Stimulated activated CD4-positive, alpha-beta T cell treated with anti-CD3 and anti-CD28 coated beads, TNF-alpha, amount 100 ng/mL, for 48 hours (primary cell): ENCODE results near the gene MICAL2.
A peak's percentile ranks its signal among the peaks of the same experiment; 100 is the strongest.

Experiments
- DNase-seq, 3 donors: peaks; one replicate each; pipeline ENCODE4 v3.0.0-alpha.2; 2020; ENCODE audit warnings: low read depth in 3 of 3

Gene MICAL2

DNA sequence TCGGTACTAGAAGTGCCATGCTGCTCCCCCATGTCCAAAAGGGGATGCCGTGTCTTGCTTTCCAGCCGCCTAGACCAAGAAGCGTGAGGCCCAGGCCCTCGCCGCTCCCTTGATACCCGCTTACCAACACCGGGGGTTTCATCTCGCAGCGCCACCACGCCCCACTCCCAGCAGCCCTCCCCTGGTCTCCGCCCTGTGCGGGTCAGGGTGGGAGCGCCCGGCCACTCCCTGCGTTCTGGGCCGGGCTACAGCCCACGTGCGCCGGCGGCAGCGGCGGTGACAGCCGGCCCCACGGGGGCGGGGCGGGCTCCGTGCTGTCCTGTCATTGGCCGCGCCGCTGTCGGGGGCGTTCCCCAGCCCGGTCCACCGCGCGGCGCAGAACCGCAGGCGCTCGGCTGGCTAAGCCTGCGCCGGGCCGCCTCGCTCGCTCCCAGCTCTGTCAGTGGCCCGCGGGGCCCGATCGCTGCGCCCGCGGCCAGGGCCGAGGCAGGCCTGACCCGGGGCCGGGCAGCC is at the start of gene MICAL2:
TSS of gene MICAL2 (plus strand) at position 390 of the 513 bp plus-strand sequence. CDS start 51,566 bp downstream, outside the sequence.
- peak; percentile 73 to 81 (median 74) for DNase-seq

DNA sequence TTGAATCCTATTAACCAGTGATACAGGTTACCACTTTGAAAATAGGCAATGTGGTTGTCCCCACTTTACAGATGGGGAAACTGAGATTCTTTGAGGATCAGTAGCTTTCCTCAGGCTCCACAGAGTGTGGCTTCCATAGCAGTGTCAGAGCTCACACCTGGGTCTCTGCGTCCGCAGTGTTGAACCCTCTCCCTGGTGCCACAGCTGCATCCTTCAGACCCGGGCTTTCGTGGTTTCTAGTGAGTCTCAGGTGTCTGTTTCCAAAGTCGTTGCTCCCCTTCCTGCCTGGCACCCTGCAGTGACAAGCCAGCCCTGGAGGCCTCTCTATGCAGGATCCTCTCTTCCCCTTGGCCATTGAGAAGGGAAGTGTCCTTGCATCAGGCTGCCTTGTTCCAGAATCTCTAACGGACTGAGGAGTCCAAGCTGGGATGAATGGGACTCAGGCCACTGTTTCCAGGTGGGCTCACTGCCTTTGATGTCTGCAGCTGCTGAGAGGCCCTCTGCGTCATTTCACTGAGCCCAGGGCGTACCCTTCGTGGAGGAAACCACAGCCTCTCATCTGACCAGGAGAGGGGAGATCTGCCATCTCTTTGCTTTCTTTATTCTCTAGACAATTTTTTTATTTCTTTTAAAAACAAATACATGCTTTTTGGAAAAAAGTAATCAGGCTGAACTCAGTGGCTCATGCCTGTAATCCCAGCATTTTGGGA is 48.4 kb upstream of the MICAL2 start:
- DNase-seq, result no peak

DNA sequence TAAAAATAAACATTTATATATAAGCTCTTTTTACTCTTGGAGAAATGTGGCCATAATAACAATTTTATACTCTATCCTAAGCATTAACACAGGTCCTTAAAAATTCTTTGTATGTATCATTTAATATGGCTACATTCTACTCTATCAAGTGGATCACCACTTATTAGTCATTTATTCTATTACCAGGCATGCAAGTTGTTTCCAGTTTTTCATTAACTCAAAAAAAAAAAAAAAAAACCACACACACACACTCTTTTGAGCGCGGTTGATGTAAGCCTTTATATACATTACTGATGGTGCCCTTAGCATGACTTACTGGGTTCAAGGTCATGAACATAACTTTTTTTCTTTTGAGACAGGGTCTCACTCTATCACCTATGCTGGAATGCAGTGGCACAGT is 47.1 kb upstream of the MICAL2 start:
- DNase-seq, result no peak

DNA sequence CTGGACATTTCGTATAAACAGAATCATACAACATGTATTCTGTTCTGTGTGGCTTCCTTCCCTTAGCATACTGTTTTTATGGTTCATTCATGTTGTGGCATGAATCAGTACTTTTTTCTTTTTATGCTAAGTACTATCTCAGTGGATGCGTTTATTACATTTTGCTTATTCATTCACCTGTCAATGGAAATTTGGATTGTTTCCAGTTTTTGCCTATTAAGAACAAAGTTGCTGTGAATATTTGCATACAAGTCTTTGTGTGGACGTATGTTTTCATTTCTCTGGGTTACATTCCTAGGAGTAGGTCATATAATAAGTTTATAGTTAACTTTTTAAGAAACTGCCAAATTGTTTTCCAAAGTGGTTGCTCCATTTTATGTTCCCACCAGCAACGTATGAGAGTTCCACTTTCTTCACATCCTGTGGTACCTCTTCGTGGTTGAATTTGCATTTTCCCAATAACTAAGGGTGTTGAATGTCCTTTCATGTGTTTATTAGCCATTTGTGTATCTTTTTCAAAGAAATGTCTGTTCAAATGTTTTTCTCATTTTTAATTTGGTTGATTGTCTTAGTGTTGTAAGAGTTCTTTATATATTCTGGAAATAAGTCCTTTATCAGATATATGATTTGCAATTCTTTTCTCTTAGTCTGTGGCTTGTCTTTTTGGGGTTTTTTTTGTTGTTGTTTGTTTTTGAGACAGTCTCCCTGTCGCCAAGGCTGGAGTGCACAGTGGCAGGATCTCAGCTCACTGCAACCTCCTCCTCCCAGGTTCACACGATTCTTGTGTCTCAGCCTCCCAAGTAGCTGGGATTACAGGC is 46.0 kb upstream of the MICAL2 start:
- no peak for DNase-seq

DNA sequence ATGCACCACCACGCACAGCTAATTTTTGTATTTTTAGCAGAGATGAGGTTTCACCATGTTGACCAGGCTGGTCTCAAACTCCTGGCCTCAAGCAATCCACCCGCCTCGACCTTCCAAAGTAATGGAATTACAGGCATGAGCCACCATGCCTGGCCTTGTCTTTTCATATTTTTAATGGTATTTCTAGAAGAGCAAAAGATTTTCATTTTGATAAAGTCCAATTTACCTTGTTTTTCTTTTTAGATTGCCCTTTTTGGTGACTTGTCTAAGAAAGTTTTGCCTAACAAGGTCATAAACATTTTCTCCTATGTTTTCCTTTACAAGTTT is 45.5 kb upstream of the MICAL2 start:
- no peak for DNase-seq

- no peak for DNase-seq
These were observed 44.2 kb upstream of the MICAL2 start for GRCh38 chr11:12066056-12066798.

- no peak for DNase-seq
These were observed 43.4 kb upstream of the MICAL2 start for GRCh38 chr11:12066799-12067508.

DNA sequence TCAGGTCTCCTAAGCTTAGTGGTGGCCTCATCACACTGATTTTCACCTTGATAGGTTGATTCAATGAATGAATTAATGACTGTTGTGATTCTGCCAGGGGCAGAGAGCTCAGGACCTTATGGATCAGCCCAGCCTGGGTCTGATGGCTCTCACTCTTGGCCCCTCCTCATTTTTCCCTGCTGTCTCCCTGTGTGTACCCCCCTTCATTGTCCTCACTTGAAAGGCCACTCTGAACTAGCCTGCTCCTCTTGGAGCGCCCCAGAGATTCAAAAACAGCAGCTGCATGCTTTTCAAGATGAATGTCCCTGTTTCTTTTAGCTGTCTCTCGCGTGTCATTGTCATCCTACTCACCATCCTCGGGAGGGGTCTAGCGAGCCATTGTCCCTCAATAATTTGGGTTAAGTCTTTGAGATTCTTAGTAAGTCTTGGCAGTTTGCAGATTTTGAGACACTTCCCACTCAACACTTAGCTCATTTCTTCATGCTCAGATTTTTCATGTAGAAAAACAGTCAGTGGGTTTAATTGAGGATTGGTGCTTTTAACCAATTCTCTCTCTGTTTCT is 42.5 kb upstream of the MICAL2 start:
- DNase-seq, result no peak

GRCh38 chr11:12069066-12069676 is 41.2 kb upstream of the MICAL2 start:
- no peak for DNase-seq

DNA sequence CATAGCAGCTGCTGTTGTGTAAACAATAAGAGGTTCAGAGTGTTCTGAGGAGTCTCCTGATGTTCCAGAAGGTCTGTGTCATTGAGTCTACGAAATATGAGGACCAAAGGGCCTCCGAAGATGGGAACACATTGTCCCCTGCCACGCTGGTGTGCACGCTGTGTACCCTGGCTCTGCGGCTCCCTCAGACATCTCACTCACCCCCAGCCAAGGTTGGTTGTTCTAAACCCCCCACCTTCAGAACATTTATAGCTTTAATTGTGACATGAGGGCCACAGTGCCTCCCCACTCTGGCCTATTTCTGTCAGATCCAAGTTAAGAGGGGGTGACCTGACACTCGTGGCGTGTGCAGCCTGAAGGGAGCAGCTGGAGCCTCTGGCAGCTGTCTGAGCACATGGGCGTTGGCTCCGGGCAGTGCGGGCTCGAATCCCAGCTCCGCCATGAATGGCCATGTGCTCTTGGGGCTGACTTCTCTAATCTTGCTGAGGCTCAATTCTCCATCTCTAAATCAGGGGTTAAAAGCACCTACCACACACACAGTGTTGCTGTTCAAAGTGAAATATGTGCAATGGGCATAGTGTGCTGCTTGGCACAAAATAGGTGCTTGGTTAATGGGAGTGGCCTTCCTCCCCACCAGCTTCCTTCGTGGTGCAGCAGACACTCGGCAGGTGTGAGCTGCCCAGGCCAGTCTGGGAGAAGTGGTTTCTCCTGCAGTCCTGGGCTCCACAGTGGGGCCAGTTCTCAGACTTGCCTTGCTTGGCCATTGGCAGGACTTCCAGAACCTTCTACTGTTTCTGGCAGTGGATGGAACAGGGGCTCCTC is 39.7 kb upstream of the MICAL2 start:
- DNase-seq, result no peak

DNA sequence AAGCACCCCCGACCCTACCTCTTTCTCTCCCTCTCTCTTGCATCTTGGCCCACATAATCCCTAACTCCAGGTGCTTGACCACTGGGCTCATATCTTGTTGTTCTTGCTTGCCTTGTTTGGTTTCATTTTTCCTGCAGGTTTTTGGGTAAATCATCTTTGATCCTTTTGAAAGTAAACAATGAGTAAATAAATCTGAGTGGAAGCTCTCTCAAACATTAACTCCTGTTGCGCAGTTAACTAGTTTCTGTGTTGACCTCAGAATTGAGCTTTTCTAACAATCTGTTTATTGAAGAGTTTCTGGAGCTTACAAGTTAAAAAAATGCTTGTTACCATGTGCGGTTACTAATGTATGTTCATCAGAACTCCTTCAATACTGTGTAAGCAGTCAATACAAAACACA is 38.8 kb upstream of the MICAL2 start:
- DNase-seq, result no peak

GRCh38 chr11:12073436-12073835 is 37.0 kb upstream of the MICAL2 start:
- DNase-seq, result no peak

GRCh38 chr11:12073886-12074285 is 36.5 kb upstream of the MICAL2 start:
- no peak for DNase-seq

DNA sequence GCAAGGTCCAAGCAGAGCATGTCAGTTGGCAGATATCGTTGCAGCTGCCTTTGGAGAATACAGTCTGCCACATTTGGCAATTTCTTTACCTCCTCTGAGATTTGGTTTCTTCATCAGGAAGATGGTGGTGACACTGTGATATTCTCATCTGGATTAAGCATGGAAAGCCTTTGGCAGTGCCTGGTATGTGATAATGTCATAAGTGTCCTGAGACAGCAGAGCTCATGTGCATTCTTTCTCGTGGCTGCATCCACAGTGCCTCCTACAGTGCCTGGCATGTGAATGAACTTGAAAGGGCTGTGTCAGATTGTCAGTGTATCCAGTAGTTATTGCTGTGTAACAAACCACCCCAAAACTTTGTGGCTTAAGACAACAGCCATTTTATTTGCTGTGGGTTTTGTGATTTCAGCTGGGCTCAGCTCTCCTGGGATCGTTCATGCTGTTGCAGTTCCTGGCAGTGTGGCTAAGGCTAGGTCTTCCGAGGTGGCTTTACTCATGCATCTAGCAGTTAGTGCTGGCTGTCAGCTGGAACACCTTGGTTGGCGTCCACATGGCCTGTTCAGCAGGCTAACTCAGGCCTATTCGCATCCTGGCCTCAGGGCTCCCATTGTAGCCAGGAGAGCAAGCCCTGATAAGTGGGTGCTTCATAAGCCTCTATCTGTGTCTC is 35.7 kb upstream of the MICAL2 start:
- DNase-seq, result no peak

DNA sequence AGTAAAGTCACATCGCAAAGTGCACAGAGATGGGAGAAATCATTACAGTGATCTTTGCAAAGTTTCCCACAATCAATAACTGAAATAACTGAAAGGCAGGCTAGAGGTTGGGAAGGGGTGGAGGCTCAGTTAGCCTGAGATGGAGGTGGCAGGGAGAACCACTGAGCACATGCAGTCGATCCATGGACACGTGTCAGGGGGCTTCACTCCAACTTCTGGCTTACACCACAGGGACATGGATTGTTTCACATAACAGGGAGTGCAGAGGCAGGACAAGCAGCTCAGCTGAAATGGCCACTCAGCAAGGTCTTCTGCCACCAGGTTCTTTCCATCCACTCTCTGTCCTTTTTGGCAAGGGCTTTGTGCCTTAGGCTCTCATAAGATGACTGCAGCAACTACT is 35.1 kb upstream of the MICAL2 start:
- no peak for DNase-seq

GRCh38 chr11:12075822-12076821 is 34.3 kb upstream of the MICAL2 start:
- no peak for DNase-seq

GRCh38 chr11:12076840-12077534 is 33.4 kb upstream of the MICAL2 start:
- DNase-seq, result no peak
